NCI-H226 (cell line): ENCODE measurements around the gene DCAF11.

Experiments
- DNase-seq: peaks from one replicate; pipeline ENCODE4 v3.0.0-alpha.2; 2015

Gene DCAF11

DNA sequence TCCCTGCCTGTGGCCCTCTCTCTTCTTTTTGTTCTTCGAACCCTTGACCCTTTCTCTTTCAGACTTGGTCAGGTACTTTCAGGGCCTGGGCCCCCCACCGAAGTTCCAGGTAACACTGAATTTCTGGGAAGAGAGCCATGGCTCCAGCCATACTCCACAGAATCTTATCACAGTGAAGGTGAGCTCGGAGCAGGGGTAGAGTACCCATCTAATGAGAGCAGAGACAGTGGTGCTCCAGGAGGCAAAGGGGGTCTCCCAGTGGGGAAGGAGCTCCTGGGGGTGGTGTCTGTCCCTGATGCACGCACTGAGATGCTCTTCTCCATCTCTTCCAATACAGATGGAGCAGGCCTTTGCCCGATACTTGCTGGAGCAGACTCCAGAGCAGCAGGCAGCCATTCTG lies 51.2 kb downstream of the DCAF11 start:
- DNase-seq = no peak

DNA sequence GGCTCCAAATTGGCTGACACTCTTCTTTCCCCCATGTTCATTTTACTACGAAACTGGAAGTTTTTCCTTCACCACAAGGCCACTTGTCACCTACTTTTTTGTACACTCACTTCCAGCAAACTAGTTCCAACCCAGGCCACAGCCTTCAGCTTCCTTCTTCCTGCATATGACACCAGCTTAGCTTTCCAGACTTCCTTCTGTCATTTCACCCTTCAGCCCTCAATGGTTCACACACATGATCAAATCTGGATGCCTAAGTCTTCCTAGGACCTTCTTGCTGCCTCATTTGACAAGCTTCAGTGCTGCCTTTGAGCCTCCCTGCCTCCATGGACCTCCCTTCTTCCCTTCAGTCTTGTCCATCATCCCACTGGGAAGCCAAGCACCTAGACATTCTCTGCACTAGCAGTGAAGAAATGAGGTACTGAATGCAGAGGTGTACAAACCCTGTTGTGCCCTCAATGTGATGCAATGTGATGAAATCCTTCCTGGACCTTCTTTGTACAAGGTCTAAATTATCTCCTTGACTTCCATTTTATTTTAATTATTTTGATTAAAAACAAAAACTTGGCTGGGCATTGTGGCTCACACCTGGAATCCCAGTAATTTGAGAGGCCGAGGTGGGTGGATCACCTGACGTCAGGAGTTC lies 53.0 kb downstream of the DCAF11 start:
- DNase-seq = no peak

DNA sequence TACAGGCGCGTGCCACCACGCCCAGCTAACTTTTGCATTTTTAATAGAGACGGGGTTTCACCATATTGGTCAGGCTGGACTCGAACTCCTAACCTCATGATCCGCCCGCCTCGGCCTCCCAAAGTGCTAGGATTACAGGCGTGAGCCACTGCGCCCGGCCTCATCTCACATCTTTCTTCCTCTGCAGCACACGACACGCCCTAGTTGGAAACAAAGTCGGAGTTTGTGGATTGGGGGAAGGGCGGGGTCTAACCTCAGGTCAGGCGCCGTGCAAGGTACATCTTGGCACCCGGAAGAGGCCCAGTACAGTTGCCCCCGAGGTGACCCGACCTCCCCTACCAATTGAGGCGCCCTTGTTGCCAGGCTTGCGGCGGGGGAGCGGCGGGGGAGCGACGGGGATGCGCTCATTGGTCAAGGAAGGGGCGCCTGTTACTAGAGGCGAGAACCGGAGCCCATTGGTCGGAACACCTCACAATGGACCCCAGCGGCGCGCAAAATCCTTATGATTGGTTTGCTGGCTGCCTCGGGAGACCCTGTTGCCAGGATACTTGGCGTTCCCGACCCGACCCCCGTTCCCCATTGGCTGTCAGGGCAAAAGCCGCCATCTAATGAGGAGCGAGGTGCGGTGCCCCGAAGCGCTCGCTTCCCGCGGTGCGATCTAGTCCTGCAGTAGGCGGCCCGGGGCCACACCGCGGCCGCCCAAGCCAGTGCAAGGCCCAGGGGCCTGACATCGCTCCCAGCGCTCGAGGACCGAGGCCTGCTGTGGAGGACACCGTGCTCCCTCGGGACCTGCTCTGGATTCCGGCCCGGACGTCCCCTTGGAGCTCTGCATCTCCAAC lies 57.1 kb downstream of the DCAF11 start, which contains the start of gene REC8:
Gene REC8 (plus strand): TSS at position 659 of the 839 bp plus-strand sequence. CDS start 473 bp downstream, outside the sequence.
- DNase-seq = peak; percentile 100

DNA sequence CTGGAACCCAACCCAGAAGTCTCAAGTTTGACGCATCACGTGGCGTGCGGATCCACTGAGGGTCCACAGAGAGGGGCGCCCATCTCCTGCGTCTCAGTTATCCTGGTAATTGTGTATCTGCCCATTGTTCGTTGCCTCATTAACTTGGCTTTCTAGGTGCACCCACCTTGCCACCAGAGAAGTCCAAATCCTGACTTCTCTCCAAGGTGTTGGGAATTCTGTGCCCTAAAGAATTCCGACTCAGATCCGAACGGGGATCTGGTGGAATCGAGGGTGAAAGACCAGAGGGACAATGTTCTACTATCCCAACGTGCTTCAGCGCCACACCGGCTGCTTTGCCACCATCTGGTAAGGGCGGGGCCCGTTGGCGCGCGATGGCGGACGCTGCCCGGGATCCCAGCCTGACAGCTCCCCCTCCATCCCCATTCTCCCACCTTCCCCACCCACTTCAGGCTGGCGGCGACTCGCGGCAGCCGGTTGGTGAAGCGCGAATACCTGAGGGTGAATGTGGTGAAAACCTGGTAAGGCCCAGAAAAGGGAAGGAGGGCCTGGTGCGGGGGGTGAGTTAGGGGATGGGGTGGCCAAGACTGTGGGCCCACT lies 57.8 kb downstream of the DCAF11 start:
- DNase-seq = peak; percentile 12

DNA sequence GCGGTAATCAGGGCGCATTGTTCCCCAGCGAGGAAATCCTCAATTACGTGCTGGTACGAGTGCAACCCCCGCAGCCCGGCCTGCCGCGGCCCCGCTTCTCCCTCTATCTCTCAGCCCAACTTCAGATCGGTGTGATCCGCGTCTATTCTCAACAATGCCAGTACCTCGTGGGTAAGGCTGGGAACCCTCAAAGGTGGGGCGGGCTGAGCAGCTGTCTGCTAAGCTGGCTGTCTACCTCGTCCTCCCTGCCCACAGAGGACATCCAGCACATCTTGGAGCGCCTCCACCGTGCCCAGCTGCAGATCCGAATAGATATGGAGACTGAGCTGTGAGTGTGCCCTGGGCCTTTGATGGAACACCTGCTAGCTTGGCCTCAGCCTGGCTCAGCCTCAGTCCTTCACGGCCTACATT lies 58.3 kb downstream of the DCAF11 start:
- no peak for DNase-seq
